Activated CD4-positive, CD25-positive, alpha-beta regulatory T cell treated with anti-CD3 and anti-CD28 coated beads, Interleukin-2, amount 50 U/mL, for 72 hours (primary cell): Measurements from ENCODE around the gene OR7A10.
"Not testable (repeated sequence)": the region's sequence is repeated elsewhere in the genome, so short reads cannot be mapped to it uniquely, and the experiment has no call there.

Source experiments
- DNase-seq: peaks from one replicate; pipeline ENCODE4 v3.0.0; 2021

OR7A10 gene

GRCh38 chr19:14792250-14792649 is 56.5 kb downstream of the OR7A10 start:
- DNase-seq = not testable (repeated sequence)
